HL-60 (cell line): ENCODE data around the gene PHF19.

Experiments used
- DNase-seq, 2 experiments: peaks; one replicate each; pipeline ENCODE4 v3.0.0-alpha.2; 2010 to 2020; ENCODE audit warnings: low read depth in 1 of 2, low spot score in 1 of 2
- H3K27ac ChIP-seq: fragments of 250-450 bp; sonication (Bioruptor Pico); replicated peaks from 2 replicates; pipeline ENCODE4 v1.5.1; 2020; ENCODE audit warnings: mild to moderate bottlenecking, moderate library complexity
- H3K27me3 ChIP-seq: fragments of 250-450 bp; sonication (Bioruptor Pico); 2 replicates; pipeline ENCODE4 v1.5.1; 2021; ENCODE audit warnings: mild to moderate bottlenecking, moderate library complexity; ENCODE audit not compliant: insufficient read depth, poor library complexity, severe bottlenecking
- H3K4me3 ChIP-seq: replicated peaks from 2 replicates; pipeline ENCODE4 v1.5.1; 2011; ENCODE audit warnings: mild to moderate bottlenecking, control low read depth, low read length; ENCODE audit not compliant: insufficient read depth
- CTCF ChIP-seq: IDR thresholded peaks from one replicate; pipeline ENCODE4 v1.5.1; 2011; ENCODE audit warnings: low read length, control low read depth, inconsistent platforms; ENCODE audit not compliant: insufficient read depth
- GABPA ChIP-seq: IDR thresholded peaks from 2 replicates; pipeline ENCODE4 v1.6.1; 2012; ENCODE audit warnings: low read depth
- POLR2AphosphoS5 ChIP-seq: IDR thresholded peaks from 2 replicates; pipeline ENCODE4 v1.6.1; 2012; ENCODE audit warnings: low read depth
- REST ChIP-seq: IDR thresholded peaks from 2 replicates; pipeline ENCODE4 v1.6.1; 2012; ENCODE audit warnings: low read depth; ENCODE audit not compliant: insufficient replicate concordance
- SPI1 ChIP-seq: IDR thresholded peaks from 2 replicates; pipeline ENCODE4 v1.6.1; 2012; ENCODE audit warnings: low read depth, mild to moderate bottlenecking, borderline replicate concordance

PHF19 gene

GRCh38 chr9:120883608-120883996 is 6.6 kb upstream of the PHF19 start:
- no peak for DNase-seq
- no peak overlapping the region for H3K4me3 ChIP-seq
- no peak overlapping the region for H3K27ac ChIP-seq
- TF ChIP-seq GABPA = no peak
- TF ChIP-seq POLR2AphosphoS5 = no peak
- TF ChIP-seq REST = no peak
- no peak for TF ChIP-seq SPI1
- TF ChIP-seq CTCF = no peak
- no peaks in the 10 kb centered on the region for H3K27me3 ChIP-seq

DNA sequence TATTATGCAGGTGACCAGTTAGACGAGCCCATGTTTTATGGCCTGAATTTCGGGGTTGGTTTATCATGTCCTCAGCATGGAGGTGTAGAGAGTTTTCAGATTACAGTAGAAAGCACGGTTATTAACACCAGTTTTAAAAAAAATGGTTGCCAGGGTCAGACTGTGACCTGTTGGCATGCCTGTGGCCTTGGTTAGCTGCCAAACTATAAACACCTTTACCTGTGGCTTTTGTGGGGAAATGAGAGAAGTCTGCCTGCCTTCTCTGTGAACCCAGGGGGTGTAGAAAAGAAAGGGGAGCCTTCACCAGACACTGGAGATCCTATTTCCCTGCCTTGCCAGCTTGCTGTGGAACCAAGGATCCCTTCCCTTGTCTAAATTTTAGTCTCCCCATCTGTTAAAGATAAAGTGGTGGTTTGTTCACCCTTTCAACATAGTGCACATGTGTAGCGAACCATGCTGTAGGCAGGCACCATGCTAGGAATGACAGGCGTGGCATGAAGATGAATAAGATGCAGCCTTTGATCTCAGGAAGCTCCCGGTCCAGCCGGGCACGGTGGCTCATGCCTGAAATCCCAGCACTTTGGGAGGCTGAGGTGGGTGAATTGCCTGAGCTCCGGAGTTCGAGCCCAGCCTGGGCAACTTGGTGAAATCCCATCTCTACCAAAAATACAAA is 6.1 kb upstream of the PHF19 start:
- DNase-seq = no peak
- Histone ChIP-seq H3K27me3 (no peaks in the 10 kb centered on the region), H3K27ac (no peak overlapping the region), H3K4me3 (no peak overlapping the region)
- TF ChIP-seq GABPA = no peak
- TF ChIP-seq SPI1 = no peak
- TF ChIP-seq CTCF = no peak
- TF ChIP-seq POLR2AphosphoS5 = no peak
- TF ChIP-seq REST = no peak

GRCh38 chr9:120879446-120879845 is 2.5 kb upstream of the PHF19 start:
- DNase-seq = no peak
- TF ChIP-seq GABPA = no peak
- TF ChIP-seq REST = no peak
- TF ChIP-seq POLR2AphosphoS5 = no peak
- no peak for TF ChIP-seq CTCF
- no peak for TF ChIP-seq SPI1
- Histone ChIP-seq H3K27me3 (no peaks in the 10 kb centered on the region), H3K27ac (no peak overlapping the region), H3K4me3 (no peak overlapping the region)
